Measurements from ENCODE around the gene AATK. TPM values are rescaled to one million over a fixed set of nuclear protein-coding genes. Genes with fewer than 3 reads are reported as not detected.

Gene AATK
- total and polyA plus RNA-seq, 2 of the 4 experiments (the other 2 are of a cell fraction) = under 0.01 to 0.21 TPM

GRCh38 chr17:81132770-81133723 lies 33.0 kb downstream of the AATK start:
- Histone ChIP-seq H3K27ac (ENCODE audit: insufficient read depth, low read length) (no peak overlapping the region), H2AK5ac (ENCODE audit: low read depth, low read length) (no peak overlapping the region), H3K18ac (ENCODE audit: low read depth, low read length) (no peak overlapping the region), H3K23ac (ENCODE audit: low read depth, low read length) (no peak overlapping the region), H2AFZ (replicated peaks; ENCODE audit: low read length, poor library complexity) (no peak overlapping the region), H3K4me1 (ENCODE audit: control insufficient read depth, insufficient read depth, low read length) (no peaks in the 10 kb centered on the region), H4K91ac (ENCODE audit: insufficient read depth, low read depth, low read length) (no peak overlapping the region), H3K79me1 (ENCODE audit: low read depth in 1 of 2, low read length in 2 of 2) (no peaks in the 10 kb centered on the region), H2BK120ac (ENCODE audit: low read depth, low read length) (no peak overlapping the region), H3K9ac (ENCODE audit: low read depth, low read length) (no peak overlapping the region), H2BK5ac (ENCODE audit: low read depth, low read length, poor library complexity, severe bottlenecking) (no peak overlapping the region), H2BK20ac (ENCODE audit: low read depth, low read length) (no peak overlapping the region), H2BK15ac (ENCODE audit: low read depth, low read length) (no peak overlapping the region), H3K9me1 (ENCODE audit: insufficient read depth, low read length) (no peaks in the 10 kb centered on the region), H3K9me3 (ENCODE audit: control insufficient read depth, insufficient read depth, low read length) (no peaks in the 10 kb centered on the region), H3K27me3 (ENCODE audit: control insufficient read depth, insufficient read depth, low read length) (peaks cover 21% of the 10 kb centered on the region; the same call in 1 of the 2 replicates), H3K36me3 (ENCODE audit: control insufficient read depth, insufficient read depth, low read length) (no peaks in the 10 kb centered on the region), H3K4ac (ENCODE audit: low read depth, low read length) (no peak overlapping the region), H2AK9ac (replicated peaks; ENCODE audit: low read depth, low read length, poor library complexity) (no peak overlapping the region), H4K20me1 (ENCODE audit: insufficient read depth, low read length) (no peaks in the 10 kb centered on the region), H4K5ac (ENCODE audit: low read depth, low read length) (no peak overlapping the region), H3K4me3 (ENCODE audit: insufficient read depth, low read depth, low read length) (no peak overlapping the region), H4K8ac (ENCODE audit: low read depth in 2 of 2, low read length in 2 of 2) (no peak overlapping the region), H3K14ac (replicated peaks; ENCODE audit: low read depth, low read length) (no peak overlapping the region), H3K4me2 (ENCODE audit: low read depth, low read length) (no peak overlapping the region), H3K56ac (ENCODE audit: extremely low read depth, insufficient read depth, low read length) (no peak overlapping the region)
- no peak for ATAC-seq (ENCODE audit: low read depth)
- no peak for DNase-seq
- ChIA-PET CTCF (no interaction called here), POLR2A (ENCODE audit: unreplicated experiment) (no interaction called here)
- no TSS peak for BruUV-seq (replicated peaks)
- in situ Hi-C loops (cut with MboI; ENCODE audit: low sequenced_read_pairs) (no loop called here), dilution Hi-C loops (cut with HindIII; ENCODE audit: low sequenced_read_pairs, unreplicated experiment) (no loop called here), intact Hi-C loops (cut with micrococcal nuclease) (no loop called here)
- TF ChIP-seq RAD21 (IDR thresholded peaks at IDR 0.05; ENCODE audit: low read length) (no peak), MAFK (IDR thresholded peaks at IDR 0.05; ENCODE audit: low read depth, low read length) (no peak)
- WGBS, 2 experiments (ENCODE audit: extremely low coverage in 2 of 2, insufficient read length in 1 of 2) = 67% methylated on average over 3 of the region's 22 CpGs; no CpG with 5 or more reads in 1 of the 2 experiments

Measured in IMR-90 (cell line).